NCI-H1417 treated with DMSO at 0.1 percent for 48 hours (cell line): ENCODE results near the gene BSCL2.
A peak's percentile ranks its signal among the peaks of the same experiment; 100 is the strongest.
"Not testable (repeated sequence)": the region's sequence is repeated elsewhere in the genome, so short reads cannot be mapped to it uniquely, and the experiment has no call there.

Experiments
- DNase-seq: peaks from one replicate; lab custom pipeline; 2025; lab: John Stamatoyannopoulos, UW

The BSCL2 gene

GRCh38 chr11:62719302-62719978 lies 12.2 kb upstream of the BSCL2 start:
- DNase-seq: no peak

GRCh38 chr11:62716816-62717215 lies 9.6 kb upstream of the BSCL2 start:
- DNase-seq: no peak

- no peak for DNase-seq
Observed at GRCh38 chr11:62716206-62716605, 9.0 kb upstream of the BSCL2 start.

- DNase-seq: no peak
Observed at GRCh38 chr11:62715150-62716130, 8.2 kb upstream of the BSCL2 start.

GRCh38 chr11:62713343-62713742 lies 6.1 kb upstream of the BSCL2 start:
- no peak for DNase-seq

GRCh38 chr11:62712861-62713260 lies 5.6 kb upstream of the BSCL2 start:
- DNase-seq: no peak

- no peak for DNase-seq
Observed at GRCh38 chr11:62712276-62712812, 5.1 kb upstream of the BSCL2 start.

GRCh38 chr11:62710001-62710345 lies 2.7 kb upstream of the BSCL2 start:
- no peak for DNase-seq

- DNase-seq: peak; percentile 94
Observed at GRCh38 chr11:62709247-62710000, 2.2 kb upstream of the BSCL2 start.

- peak; percentile 52 for DNase-seq
Observed at GRCh38 chr11:62708793-62709192, 1.6 kb upstream of the BSCL2 start.

- no peak for DNase-seq
Observed at GRCh38 chr11:62708392-62708791, 1.2 kb upstream of the BSCL2 start.

- no peak for DNase-seq
Observed at GRCh38 chr11:62706850-62707247, 375 bp downstream of the BSCL2 start.

- DNase-seq: peak; percentile 88
Observed at GRCh38 chr11:62705880-62706849, 1.1 kb downstream of the BSCL2 start.

GRCh38 chr11:62705413-62705812 lies 1.8 kb downstream of the BSCL2 start:
- DNase-seq: no peak

GRCh38 chr11:62703921-62704320 lies 3.3 kb downstream of the BSCL2 start:
- not testable (repeated sequence) for DNase-seq

- DNase-seq: no peak
Observed at GRCh38 chr11:62702246-62702645, 5.0 kb downstream of the BSCL2 start.

GRCh38 chr11:62694455-62695167 lies 12.6 kb downstream of the BSCL2 start:
- no peak for DNase-seq

- not testable (repeated sequence) for DNase-seq
Observed at GRCh38 chr11:62693624-62694023, 13.6 kb downstream of the BSCL2 start.

- no peak for DNase-seq
Observed at GRCh38 chr11:62689421-62690183, 17.6 kb downstream of the BSCL2 start, which contains the start of gene LRRN4CL. Gene LRRN4CL (minus strand): TSS chr11:62689530. CDS start chr11:62688508, 1,022 bp downstream.
